HG03460 (cell line): Measurements from ENCODE around the gene CSPG4.
A peak's percentile ranks its signal among the peaks of the same experiment; 100 is the strongest.
"Not testable (repeated sequence)": the region's sequence is repeated elsewhere in the genome, so short reads cannot be mapped to it uniquely, and the experiment has no call there.

Source experiments
- ATAC-seq: cut with Tn5 transposase; IDR thresholded peaks from one replicate; pipeline ENCODE4 v1.9.1; 2021; ENCODE audit not compliant: unreplicated experiment

Gene CSPG4

GRCh38 chr15:75742346-75742745, 29.7 kb upstream of the CSPG4 start:
- ATAC-seq, result not testable (repeated sequence)

- ATAC-seq, result no peak
Measured at GRCh38 chr15:75739791-75740190, 27.1 kb upstream of the CSPG4 start.

- peak; percentile 95 for ATAC-seq
Measured at GRCh38 chr15:75738647-75739325, 26.1 kb upstream of the CSPG4 start.

- ATAC-seq, result no peak
Measured at GRCh38 chr15:75738014-75738646, 25.5 kb upstream of the CSPG4 start.

GRCh38 chr15:75737116-75738013, 24.7 kb upstream of the CSPG4 start:
- ATAC-seq, result not testable (repeated sequence)

- no peak for ATAC-seq
Measured at GRCh38 chr15:75736256-75736655, 23.6 kb upstream of the CSPG4 start.

GRCh38 chr15:75734861-75735760, 22.5 kb upstream of the CSPG4 start:
- not testable (repeated sequence) for ATAC-seq

- ATAC-seq, result no peak
Measured at GRCh38 chr15:75733761-75734651, 21.4 kb upstream of the CSPG4 start.

- no peak for ATAC-seq
Measured at GRCh38 chr15:75732809-75733451, 20.3 kb upstream of the CSPG4 start.

GRCh38 chr15:75732177-75732808, 19.6 kb upstream of the CSPG4 start:
- ATAC-seq, result no peak

GRCh38 chr15:75731248-75732151, 18.9 kb upstream of the CSPG4 start:
- no peak for ATAC-seq

- not testable (repeated sequence) for ATAC-seq
Measured at GRCh38 chr15:75730376-75731247, 18.0 kb upstream of the CSPG4 start.

- ATAC-seq, result no peak
Measured at GRCh38 chr15:75729326-75730069, 16.9 kb upstream of the CSPG4 start.

- ATAC-seq, result no peak
Measured at GRCh38 chr15:75727851-75728715, 15.4 kb upstream of the CSPG4 start.

GRCh38 chr15:75727031-75727531, 14.4 kb upstream of the CSPG4 start:
- no peak for ATAC-seq
